ENCODE measurements around the gene NPTN. TPM values are rescaled to one million over a fixed set of nuclear protein-coding genes. Genes with fewer than 3 reads are reported as not detected.

Gene NPTN
- total and polyA plus RNA-seq, 12 donors = 26.5 to 197 (median 127) TPM

DNA sequence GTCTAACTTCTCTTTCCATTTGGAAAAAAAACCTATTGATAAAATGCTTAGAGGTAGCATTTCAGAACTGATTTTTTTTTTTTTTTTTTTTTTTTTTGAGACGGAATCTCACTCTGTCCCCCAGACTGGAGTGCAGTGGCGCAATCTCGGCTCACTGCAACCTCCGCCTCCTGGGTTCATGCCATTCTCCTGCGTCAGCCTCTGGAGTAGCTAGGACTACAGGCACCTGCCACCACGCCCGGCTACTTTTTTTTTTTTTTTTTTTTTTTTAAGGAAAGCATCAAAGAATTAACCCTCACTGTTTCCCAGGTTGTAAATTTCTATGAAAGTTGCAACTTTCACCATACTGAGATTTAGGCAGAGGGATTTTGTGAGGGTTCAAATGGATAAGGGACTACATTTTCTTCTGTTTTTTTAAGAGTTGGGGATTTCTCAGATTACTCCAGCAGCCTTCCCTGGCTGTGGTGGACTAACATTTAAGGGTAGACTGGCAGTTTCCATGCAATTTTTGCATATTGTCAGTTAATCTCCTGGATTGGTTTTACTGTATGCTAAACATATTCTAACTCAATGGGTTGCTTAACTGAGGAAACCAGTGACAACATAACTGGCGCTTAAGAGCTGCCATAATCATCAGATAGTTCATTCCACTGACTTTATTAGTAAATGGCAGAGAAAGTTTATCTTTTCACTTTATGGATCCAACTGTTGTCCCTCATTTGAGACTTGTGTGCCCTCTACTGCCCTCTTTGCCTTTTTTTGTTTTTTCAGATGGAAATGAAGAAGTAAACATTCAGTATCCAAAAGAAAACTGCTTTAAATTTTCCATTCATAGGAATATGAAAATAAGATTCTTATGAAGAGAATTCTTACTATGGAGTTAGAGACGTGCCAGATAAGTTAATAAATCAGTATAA, 93.7 kb downstream of the NPTN start:
- Histone ChIP-seq H3K27me3 (no peaks in the 10 kb centered on the region), H3K36me3 (replicated peaks in 1 of 2) (no peaks in the 10 kb centered on the region), H3K9me3 (replicated peaks in 1 of 3) (no peaks in the 10 kb centered on the region), H3K4me1 (replicated peaks in 1 of 2) (no peaks in the 10 kb centered on the region), H3K27ac (no peak overlapping the region), H3K4me3 (no peak overlapping the region)
- WGBS, 4 donors = 77 to 93% (median 84%) methylated on average over 8 to 9 of the region's 9 CpGs
- TF ChIP-seq POLR2A (IDR thresholded peaks at IDR 0.05) = no peak
- TF ChIP-seq, protein P1, sequence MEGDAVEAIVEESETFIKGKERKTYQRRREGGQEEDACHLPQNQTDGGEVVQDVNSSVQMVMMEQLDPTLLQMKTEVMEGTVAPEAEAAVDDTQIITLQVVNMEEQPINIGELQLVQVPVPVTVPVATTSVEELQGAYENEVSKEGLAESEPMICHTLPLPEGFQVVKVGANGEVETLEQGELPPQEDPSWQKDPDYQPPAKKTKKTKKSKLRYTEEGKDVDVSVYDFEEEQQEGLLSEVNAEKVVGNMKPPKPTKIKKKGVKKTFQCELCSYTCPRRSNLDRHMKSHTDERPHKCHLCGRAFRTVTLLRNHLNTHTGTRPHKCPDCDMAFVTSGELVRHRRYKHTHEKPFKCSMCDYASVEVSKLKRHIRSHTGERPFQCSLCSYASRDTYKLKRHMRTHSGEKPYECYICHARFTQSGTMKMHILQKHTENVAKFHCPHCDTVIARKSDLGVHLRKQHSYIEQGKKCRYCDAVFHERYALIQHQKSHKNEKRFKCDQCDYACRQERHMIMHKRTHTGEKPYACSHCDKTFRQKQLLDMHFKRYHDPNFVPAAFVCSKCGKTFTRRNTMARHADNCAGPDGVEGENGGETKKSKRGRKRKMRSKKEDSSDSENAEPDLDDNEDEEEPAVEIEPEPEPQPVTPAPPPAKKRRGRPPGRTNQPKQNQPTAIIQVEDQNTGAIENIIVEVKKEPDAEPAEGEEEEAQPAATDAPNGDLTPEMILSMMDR (IDR thresholded peaks at IDR 0.05) = no peak
- intact Hi-C loops (cut with DNase I) = no loop called here
- no peak for DNase-seq

DNA sequence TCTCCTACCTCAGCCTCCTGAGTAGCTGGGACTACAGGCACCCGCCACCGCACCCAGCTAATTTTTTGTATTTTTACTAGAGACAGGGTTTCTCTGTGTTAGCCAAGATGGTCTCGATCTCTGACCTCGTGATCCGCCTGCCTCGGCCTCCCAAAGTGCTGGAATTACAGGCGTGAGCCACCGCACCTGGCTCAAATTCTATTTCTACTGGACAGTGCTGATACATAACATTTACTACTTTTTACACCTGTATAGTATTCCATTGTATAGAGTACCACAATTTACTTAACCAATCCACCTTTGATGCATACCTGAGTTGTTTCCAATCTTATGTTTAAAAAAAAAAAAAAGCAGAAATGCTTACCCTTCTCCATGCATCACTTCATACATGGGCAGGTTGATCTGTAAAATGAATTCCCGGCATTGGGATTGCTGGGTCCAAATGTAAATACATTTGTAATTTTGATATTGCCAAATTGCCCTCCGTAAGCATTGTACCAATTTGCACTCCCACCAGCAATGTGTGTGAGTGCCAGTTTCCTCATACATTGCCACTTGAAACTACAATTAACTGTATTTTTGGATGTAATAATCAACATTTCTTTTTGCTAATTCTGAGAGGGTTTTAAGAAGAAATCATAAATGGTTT, 94.5 kb downstream of the NPTN start:
- 95 to 97% (median 97%) methylated on average over 10 of the region's 10 CpGs for WGBS, 4 donors
- TF ChIP-seq, protein P1 (IDR thresholded peaks at IDR 0.05) = no peak
- no peak for TF ChIP-seq POLR2A (IDR thresholded peaks at IDR 0.05)
- Histone ChIP-seq H3K9me3 (replicated peaks in 1 of 3) (no peaks in the 10 kb centered on the region), H3K36me3 (replicated peaks in 1 of 2) (no peaks in the 10 kb centered on the region), H3K4me1 (replicated peaks in 1 of 2) (no peaks in the 10 kb centered on the region), H3K4me3 (no peak overlapping the region), H3K27ac (no peak overlapping the region), H3K27me3 (no peaks in the 10 kb centered on the region)
- no peak for DNase-seq
- intact Hi-C loops (cut with DNase I) = no loop called here

DNA sequence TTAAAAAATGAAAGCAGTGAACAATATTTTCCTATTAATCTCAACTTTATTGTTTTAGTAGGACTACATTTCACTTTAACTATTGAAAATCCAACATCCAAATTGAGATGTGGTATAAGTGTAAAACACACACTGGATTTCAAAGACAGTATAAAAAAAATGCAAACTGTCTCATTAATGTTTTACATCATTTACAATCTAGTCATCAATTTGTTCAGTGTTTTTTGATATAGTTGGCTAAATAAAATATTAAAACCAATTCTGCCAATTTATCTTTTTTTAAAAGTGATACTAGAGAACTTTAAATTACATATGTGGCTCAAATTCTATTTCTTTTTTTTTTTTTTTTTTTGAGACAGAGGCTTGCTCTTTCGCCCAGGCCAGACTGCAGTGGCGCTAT, 95.1 kb downstream of the NPTN start:
- 92 to 100% (median 96%) methylated on average over 2 of the region's 2 CpGs for WGBS, 4 donors
- DNase-seq = no peak
- Histone ChIP-seq H3K27me3 (no peaks in the 10 kb centered on the region), H3K36me3 (replicated peaks in 1 of 2) (no peaks in the 10 kb centered on the region), H3K9me3 (replicated peaks in 1 of 3) (no peaks in the 10 kb centered on the region), H3K27ac (no peak overlapping the region), H3K4me1 (replicated peaks in 1 of 2) (no peaks in the 10 kb centered on the region), H3K4me3 (no peak overlapping the region)
- no peak for TF ChIP-seq POLR2A (IDR thresholded peaks at IDR 0.05)
- TF ChIP-seq, protein P1 (IDR thresholded peaks at IDR 0.05) = no peak
- intact Hi-C loops (cut with DNase I) = no loop called here

DNA sequence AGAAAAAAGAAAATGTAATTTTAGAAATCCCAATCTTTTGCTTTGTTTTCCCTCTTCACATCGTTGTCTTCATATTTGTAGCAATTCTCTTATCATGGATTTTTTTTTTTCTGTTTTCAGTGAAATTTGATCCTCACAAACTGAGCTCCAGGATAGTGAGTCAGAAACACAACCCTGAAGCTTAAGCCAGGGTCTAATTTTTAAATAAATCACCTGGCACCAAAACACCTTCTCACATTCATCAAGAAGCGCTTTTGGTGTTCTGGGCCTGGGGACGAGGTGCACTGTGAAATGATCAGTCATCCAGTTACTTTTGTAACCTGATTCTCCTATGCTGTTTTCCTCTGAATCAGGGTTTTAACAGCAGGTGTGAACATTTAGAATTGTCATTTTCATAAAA, 102.5 kb downstream of the NPTN start:
- Histone ChIP-seq H3K27ac (no peak overlapping the region), H3K36me3 (replicated peaks in 1 of 2) (no peaks in the 10 kb centered on the region), H3K27me3 (no peaks in the 10 kb centered on the region), H3K4me1 (replicated peaks in 1 of 2) (no peaks in the 10 kb centered on the region), H3K4me3 (no peak overlapping the region), H3K9me3 (replicated peaks in 1 of 3) (no peaks in the 10 kb centered on the region)
- TF ChIP-seq, protein P1 (IDR thresholded peaks at IDR 0.05) = no peak
- no peak for TF ChIP-seq POLR2A (IDR thresholded peaks at IDR 0.05)
- WGBS, 4 donors = 32 to 37% (median 34%) methylated on average over 3 of the region's 3 CpGs
- no peak for DNase-seq
- intact Hi-C loops (cut with DNase I) = no loop called here

Data from adrenal gland (tissue), 12 donors.